RWPE2 (cell line): ENCODE measurements around the gene ACER2.

ENCODE experiments used
- ATAC-seq: fragments of 200-7000 bp; cut with Tn5 transposase; 3 replicates; pipeline ENCODE4 v1.9.1; 2021; ENCODE audit warnings: low read depth
- DNase-seq: peaks from one replicate; pipeline ENCODE4 v3.0.0-alpha.2; 2020; ENCODE audit warnings: low spot score
- H3K27ac ChIP-seq: fragments of 450-650 bp; 2 replicates; pipeline ENCODE4 v1.5.1; 2017; ENCODE audit warnings: mild to moderate bottlenecking; ENCODE audit not compliant: poor library complexity, severe bottlenecking
- H3K27me3 ChIP-seq: fragments of 250-450 bp; sonication (Bioruptor Pico); 2 replicates; pipeline ENCODE4 v1.5.1; 2021; ENCODE audit warnings: mild to moderate bottlenecking, moderate library complexity; ENCODE audit not compliant: insufficient read depth, poor library complexity, severe bottlenecking
- H3K36me3 ChIP-seq: fragments of 250-450 bp; sonication (Bioruptor Pico); 2 replicates; pipeline ENCODE4 v1.5.1; 2020; ENCODE audit warnings: low read depth, mild to moderate bottlenecking, moderate library complexity
- H3K4me1 ChIP-seq: fragments of 250-450 bp; sonication (Bioruptor Pico); 2 replicates; pipeline ENCODE4 v1.5.1; 2021; ENCODE audit warnings: mild to moderate bottlenecking, moderate library complexity; ENCODE audit not compliant: insufficient read depth, poor library complexity, severe bottlenecking
- H3K4me3 ChIP-seq: fragments of 250-450 bp; sonication (Bioruptor Pico); 2 replicates; pipeline ENCODE4 v1.5.1; 2021; ENCODE audit warnings: mild to moderate bottlenecking, moderate library complexity; ENCODE audit not compliant: severe bottlenecking
- H3K9me3 ChIP-seq: fragments of 250-450 bp; sonication (Bioruptor Pico); 2 replicates; pipeline ENCODE4 v1.5.1; 2021; ENCODE audit warnings: mild to moderate bottlenecking, moderate library complexity; ENCODE audit not compliant: severe bottlenecking
- CTCF ChIP-seq: fragments of 450-650 bp; IDR thresholded peaks from one replicate; pipeline ENCODE4 v1.5.1; 2017; ENCODE audit warnings: mild to moderate bottlenecking, moderate library complexity; ENCODE audit not compliant: poor library complexity, severe bottlenecking

Gene ACER2

GRCh38 chr9:19470981-19471650 lies 62.3 kb downstream of the ACER2 start:
- Histone ChIP-seq H3K4me1 (no peaks in the 10 kb centered on the region), H3K27me3 (no peaks in the 10 kb centered on the region), H3K9me3 (no peaks in the 10 kb centered on the region), H3K4me3 (no peak overlapping the region), H3K36me3 (no peaks in the 10 kb centered on the region), H3K27ac (no peak overlapping the region)
- ATAC-seq (no peak), DNase-seq (no peak)
- TF ChIP-seq CTCF: no peak

DNA sequence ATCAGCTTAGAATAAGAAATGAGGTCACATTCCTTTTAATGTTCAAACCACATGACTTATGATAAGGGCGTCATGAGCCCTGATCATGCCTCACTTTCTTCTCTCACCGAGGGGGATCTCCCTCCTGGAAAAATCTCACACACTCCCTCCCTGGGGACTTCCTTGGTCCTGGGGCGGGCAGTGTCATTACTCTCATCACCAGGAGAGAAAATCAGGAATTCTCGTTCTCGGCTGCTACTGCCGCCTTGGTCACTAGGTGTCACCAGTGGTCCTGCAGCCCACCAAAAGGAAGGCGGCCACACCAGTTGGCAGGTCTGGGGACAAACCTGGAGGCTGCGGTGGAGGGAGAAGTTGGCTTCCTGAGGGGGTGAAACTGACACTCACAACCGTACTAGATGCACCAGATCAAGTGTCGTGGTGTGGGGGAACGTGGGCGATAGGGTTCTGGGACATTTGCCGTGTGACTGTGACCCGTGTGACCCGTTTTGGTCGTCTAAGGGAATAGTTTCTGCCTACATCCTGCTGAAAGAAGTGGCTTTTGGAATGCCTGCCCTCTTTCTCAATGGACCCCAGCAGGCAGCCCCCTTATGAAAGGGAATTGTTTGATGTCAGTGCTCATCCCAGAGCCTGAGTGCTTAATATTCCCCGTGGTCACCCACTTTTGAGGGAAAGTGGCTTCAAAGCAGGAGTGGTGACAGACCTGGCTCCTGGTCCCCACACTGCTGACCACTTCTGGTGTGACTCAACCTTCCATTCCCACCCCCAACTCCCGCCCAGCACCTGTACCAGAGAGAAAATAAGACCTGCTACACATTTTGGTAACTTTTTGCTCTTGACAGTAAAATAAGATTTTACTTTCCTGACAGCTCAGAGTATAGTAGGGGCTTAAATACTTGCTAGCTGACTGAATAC lies 63.2 kb downstream of the ACER2 start:
- no peak overlapping the region for H3K4me3 ChIP-seq

DNA sequence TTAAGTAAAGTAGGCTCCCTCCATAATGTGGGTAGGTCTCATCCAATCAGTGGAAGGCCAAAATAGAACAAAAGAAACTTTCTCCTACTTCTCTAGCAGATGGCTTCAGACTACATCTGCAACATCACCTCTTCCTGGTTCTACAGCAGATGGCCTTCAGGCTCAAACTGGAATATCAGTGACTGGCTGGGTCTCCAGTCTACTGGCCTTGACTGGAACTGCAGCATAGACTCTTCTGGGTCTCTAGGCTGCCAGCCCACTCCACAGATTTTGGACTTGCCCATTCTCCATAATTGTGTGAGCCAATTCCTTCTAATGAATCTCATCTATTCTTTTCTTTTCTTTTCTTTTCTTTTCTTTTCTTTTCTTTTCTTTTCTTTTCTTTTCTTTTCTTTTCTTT lies 64.8 kb downstream of the ACER2 start:
- H3K9me3 ChIP-seq: no peaks in the 10 kb centered on the region
- no peak for TF ChIP-seq CTCF
- no peak overlapping the region for H3K27ac ChIP-seq
- H3K4me3 ChIP-seq: no peak overlapping the region
- no peaks in the 10 kb centered on the region for H3K4me1 ChIP-seq
- DNase-seq (no peak), ATAC-seq (no peak)
- H3K36me3 ChIP-seq: no peaks in the 10 kb centered on the region
- no peaks in the 10 kb centered on the region for H3K27me3 ChIP-seq

More for the DNA sequence above, 63.2 kb downstream of the ACER2 start:
- no peak for DNase-seq
- Histone ChIP-seq H3K9me3 (no peaks in the 10 kb centered on the region), H3K27me3 (no peaks in the 10 kb centered on the region), H3K36me3 (no peaks in the 10 kb centered on the region), H3K4me1 (no peaks in the 10 kb centered on the region), H3K27ac (no peak overlapping the region)
- peak; percentile 70; the same call in 2 of the 3 replicates for ATAC-seq
- peak; percentile 88 for TF ChIP-seq CTCF

DNA sequence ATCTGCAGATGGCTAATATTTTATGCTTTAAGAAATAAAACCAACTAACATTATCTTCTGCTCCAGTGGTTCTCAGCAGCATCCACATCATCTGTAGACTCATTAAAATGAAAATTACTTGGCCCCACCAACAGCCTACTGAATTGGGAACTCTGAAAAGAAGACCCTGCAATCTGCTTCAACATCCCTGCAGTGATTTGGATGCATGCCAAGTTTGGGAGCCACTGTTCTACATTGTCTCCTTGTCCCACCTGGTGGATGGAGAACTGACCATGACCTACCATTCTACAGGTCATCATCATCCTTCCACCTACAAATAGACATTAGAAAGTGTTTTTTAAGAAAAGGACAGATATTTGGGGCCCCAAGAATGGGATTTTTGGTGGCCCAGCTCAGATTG lies 71.1 kb downstream of the ACER2 start:
- no peak overlapping the region for H3K27ac ChIP-seq
- H3K4me3 ChIP-seq: no peak overlapping the region
- H3K9me3 ChIP-seq: no peaks in the 10 kb centered on the region
- H3K36me3 ChIP-seq: no peaks in the 10 kb centered on the region
- ATAC-seq (no peak), DNase-seq (no peak)
- no peaks in the 10 kb centered on the region for H3K4me1 ChIP-seq
- no peaks in the 10 kb centered on the region for H3K27me3 ChIP-seq
- TF ChIP-seq CTCF: no peak
